GM19193 (cell line): ENCODE data around the gene HLA-DMB.

Experiments
- POLR2A ChIP-seq: IDR thresholded peaks from 4 replicates; pipeline ENCODE4 v1.6.1; 2011; ENCODE audit not compliant: insufficient read depth, insufficient read length; ENCODE audit errors: extremely low read depth

Gene HLA-DMB

DNA sequence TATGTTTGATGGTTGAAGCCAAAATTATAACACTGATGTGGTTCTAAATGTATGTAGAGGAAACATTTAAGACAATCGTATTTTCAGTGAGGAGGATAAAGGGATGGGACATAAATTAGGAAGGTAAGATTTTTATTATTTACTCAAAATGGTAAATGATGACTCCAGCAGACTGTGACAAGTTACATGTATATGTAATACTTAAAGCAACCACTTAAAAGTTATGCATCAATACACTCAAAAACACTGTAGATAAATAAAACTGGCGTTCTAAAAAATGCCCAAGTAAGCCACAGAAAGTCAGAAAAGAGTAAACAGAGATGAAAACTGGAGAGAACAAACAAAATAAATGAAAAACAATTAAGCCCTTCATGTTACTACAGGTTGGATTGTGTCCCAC lies 18.7 kb downstream of the HLA-DMB start:
- no peak for TF ChIP-seq POLR2A

DNA sequence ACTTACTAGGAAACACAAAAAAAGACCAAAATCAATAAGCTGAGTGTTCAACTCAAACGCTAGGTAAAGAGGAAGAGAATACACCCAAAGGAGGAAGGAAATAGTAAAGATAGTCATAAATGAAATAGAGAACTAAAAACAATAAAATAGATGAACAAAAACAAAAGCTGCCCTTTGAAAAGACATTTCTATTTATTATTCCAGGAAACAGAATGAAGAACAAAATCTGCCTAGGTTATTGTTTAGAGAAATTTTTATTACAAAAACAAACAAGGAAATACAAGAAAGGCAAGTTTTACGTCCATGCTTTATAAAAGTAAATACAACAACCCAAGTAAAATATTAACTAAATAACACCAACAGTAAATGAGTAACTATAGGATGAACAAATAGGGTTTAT lies 20.1 kb downstream of the HLA-DMB start:
- no peak for TF ChIP-seq POLR2A

DNA sequence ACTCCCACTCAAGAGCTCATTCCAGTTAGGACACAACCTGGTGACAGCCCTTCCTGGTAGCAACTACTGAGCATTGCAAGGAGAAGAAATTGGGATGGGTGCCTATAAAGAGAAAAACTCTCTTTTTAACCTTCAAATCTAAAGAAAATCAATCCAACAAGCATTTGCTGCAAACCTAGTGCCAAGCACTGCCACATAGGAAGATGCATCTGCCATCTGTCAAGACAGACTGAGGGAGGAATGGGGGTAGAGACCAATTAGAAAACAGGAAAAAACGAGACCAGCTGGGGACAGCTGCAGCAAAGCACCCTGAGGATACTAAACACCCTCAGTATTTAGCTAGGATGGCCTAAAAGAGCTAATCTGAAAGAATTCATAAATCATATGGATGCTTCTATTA lies 27.9 kb downstream of the HLA-DMB start:
- TF ChIP-seq POLR2A = no peak

DNA sequence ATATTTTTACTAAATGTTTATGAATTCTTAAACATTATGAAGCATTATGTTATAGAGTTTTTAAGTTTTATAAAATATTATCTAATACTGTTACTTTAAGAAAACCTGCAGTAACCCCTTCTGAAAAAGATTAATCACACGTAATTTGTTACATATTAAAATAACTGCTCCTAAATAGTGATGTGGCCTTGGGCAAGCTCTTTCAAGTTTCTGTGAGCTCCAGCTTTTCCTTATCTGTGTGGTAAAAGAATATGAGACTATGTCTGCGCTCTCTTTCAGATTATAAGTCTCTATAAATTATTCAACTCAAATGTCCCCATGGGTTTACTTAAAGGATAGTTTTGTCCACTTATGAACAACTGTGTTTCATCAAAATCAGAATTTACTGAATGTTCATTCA lies 31.9 kb downstream of the HLA-DMB start:
- no peak for TF ChIP-seq POLR2A

DNA sequence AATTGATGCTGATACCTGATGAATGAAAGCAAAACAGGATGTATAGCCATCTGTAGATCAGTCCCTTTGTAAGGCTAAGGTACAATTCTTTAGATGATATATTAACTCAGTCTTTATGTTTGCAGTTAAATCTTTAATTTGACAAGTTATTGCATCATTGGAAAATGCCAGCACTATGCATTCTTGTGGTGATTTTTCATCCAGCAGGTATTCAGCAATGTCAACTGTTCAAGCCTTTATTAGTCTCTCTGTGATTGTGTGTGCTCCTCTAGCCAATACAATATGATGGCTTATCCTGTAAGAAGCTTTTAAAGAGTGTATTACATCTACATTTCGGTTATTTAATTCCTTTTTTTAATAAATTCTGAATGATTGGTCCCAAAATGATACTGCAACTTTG lies 34.3 kb downstream of the HLA-DMB start:
- no peak for TF ChIP-seq POLR2A

DNA sequence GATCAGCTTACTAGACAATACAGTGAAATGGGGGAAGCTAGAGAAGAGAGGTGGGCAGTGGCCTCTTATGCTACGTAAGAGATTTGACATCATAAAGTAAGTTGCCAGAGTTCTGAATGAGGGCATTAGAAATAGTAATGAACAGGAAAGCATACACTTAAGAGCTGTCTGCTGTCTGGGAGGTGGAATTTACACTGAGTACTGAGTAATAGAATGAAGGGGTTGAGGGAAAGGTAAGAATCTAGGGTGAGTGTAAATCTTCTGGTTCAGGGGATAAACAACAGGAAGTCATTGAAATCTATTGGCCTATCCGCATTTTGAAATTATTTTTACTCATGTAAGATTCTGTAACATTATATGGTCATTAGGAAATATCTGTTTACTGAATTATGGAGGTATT lies 35.8 kb downstream of the HLA-DMB start:
- no peak for TF ChIP-seq POLR2A

DNA sequence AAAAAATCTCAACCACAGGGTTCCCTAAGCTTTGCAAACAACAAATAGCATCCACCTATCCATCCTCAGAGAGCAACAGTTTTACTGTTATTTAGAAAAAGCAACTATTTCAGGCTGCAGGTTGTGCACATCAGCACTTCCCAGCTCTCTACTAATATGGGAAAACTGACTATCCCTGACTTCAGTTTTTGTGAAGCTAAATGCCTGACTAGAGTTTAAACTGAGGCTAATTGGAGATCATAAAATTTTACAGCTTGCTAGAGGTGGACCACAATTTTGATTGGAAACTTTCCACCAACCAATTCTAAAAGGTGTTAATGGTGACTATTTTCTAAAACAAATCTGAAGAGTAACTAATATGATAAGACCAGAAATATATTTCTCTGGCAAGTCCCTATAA lies 36.9 kb downstream of the HLA-DMB start:
- no peak for TF ChIP-seq POLR2A

DNA sequence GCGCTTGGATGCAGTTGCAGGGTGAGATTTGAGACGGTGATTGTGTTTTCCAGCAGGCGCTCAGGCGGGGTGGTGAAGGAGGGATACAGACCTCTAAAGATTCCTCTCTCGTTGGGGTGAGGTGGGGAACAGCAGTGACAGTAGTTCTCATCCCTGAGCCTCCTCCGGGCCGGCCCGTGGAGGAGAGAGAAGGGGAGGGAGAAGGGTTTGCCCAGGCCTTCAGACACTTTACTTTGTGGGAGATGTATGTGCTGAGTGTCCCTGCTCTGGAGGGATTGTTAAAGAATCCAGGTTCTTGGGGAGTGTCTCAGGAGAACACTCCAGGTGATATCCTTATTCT lies 45.9 kb downstream of the HLA-DMB start:
- no peak for TF ChIP-seq POLR2A

DNA sequence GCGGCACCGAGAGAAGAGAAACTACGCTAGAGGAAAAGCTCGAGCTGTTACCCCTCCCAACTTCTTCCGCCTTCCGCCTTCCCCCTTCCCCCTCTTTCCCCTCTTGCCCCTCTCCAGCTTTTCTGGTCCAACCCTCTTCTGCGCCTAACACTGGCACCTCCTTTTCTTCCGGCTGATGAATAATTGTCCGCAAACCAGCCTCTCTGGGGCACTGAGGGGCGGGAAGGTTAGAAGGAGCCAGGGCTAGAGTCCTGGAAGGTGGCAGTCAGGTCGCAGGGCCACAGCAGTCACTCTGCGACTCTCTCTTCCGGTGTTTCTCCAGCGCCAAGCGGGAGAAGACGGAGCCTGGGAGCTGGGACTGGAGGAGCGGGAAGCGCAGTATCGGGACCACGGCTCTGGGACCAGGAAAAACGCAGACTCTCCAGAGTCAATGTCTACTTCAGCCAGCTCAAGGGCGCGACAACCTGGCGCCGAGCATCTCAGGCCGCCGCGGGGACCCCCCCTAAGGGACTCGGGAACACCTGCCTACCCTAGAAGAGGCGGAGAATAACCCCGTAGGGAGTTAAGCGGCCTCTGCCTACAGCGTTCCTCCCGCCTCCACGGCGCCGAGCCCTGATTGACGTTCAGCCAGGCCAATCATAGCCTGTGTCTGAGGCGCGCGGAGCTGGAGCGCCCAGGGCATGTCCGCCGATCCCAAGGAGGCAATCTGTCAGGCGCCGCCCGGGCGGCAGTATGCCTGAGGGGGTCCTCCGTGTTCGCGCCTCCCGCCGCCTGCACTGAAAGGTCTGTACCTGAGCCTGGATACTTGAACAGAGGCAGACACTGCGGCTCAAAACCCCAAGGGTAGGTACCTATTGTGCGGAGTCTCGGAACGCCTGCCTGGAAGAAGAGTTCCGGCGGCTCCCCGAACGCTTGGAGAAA lies 46.5 kb downstream of the HLA-DMB start:
- TF ChIP-seq POLR2A = peak; percentile 82

DNA sequence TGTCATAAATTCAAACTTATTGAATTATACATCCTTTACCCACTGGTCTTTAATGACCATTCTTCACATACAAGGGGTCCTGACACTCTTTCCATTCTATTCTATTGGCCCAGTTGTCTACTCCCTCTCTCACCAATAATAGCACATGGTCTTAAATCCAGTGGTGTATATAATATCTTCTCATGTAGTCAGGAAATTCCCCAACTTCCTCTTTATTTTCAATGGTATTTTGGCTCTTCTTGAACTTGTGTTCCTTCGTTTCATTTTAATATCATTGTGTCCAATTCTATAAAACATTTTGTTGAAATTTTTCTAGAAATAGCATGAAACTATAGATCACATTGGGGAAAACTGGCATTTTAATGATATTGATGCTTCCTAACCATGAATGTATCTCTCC lies 50.0 kb downstream of the HLA-DMB start:
- TF ChIP-seq POLR2A = no peak

DNA sequence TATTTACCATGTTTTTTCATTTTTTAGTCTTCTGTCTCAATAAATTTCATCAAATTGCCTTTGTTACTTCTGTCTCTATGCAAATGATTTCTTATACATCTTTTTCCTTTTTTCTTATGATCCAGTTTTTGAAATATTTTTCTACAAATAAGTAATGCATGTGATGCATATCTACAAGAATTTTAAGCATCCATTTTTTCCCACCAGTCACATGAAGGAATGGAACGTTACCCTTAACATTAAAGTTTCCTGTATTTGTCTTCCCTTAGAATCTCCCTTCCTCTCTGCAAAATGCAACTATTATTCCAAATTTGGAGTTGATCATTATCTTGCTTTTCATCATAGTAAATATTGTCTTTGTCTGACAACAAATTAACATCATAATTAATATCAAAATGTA lies 51.3 kb downstream of the HLA-DMB start:
- no peak for TF ChIP-seq POLR2A

DNA sequence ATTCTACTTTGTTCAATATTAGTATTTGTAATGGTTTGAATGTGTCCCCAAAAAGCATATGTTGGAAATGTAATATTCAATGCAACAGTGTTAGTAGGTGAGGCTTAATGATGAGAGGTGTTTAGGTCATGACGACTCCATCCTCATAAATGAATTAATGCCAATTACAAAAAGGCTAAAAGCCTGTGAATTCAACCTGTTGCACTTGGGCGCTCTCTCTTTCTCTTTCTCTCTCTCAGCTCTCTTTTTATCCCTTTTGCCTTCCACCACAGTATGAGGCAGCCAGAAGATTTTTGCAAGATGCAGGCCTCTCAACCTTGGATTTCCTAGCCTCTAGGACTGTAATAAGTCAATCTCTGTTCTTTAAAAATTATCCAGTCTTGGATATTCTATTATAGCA lies 52.3 kb downstream of the HLA-DMB start:
- TF ChIP-seq POLR2A = no peak

DNA sequence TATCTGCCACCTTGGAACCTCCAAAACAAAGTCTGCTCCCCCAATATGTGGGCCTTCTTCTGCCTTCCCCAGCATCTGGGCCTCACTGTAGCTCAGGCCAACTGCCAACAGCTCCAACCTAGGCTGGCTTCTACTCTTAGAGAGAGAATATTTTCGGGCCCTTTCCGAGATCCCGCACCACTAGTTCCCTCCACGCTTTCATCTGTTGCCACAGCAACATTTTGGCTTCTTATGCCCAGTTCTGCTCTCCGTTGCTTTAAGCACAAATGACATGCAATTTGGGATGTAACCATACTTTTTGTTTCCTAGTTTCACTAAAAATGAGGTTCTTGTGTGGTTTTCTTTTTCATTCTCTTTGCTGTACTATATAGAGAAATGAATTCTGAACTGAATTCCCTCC lies 53.2 kb downstream of the HLA-DMB start:
- no peak for TF ChIP-seq POLR2A

DNA sequence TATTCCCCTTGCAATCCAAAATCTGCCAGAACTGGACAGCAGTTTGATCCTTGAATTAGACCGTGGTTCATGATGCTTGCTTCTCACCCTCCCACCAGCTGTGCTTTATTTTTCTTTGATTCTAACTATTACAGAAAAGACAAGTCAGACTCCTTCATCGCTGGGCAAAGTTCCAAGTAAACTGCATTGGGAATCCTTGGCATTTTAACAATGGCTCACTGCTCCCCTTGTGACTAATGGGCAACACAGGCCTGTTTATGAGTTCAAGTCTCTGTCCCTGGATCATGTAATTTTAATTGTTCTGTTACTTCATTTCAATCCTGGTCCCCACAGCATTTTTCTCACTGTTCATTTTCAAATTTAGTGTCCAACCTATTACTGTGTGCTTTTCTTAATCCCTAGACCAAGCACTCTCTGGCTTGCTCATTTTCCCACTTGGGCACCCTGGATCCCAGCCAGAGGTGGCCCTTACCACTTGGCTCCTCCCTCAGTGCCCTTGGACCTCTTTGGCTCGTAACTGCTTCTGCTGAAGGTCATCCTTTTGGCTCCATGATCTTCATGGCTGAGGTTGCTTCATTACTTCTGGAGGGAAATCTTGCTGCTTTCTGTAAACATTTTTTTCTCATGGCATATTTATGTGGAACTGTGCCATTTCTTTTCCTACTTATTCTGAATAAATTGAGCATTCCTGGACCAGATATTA lies 54.0 kb downstream of the HLA-DMB start:
- no peak for TF ChIP-seq POLR2A

DNA sequence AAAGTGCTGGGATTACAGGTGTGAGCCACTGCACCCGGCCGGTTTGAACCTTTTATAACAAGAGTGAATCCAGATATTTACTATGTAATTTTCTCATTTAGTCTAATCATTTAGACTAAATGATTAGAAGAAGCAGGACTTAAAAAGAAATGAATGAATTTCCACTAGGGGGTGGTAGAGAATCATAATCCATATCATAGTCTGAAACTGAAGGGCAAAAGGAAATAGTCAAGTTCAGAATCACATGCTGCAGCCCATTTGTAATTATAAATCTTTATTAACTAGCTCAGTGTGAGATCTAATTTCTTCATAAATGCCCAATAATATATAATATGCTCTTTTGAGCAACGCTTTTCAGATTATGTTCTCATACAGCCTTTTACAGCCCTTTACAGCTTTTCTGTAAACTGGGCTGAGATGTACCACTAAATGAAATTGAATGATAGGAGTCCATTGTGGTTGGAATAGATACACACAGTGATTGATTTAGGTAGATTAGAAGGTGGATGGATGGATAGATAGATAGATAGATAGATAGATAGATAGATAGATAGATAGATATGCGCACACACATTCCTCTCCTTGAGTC lies 55.0 kb downstream of the HLA-DMB start:
- no peak for TF ChIP-seq POLR2A
